Measurements from ENCODE around the gene GNAS-AS1.
A peak's percentile ranks its signal among the peaks of the same experiment; 100 is the strongest.

GRCh38 chr20:58893355-58894120, 42.8 kb upstream of the GNAS-AS1 start:
- no peak for TF ChIP-seq POLR2A (IDR thresholded peaks at IDR 0.05)
- TF ChIP-seq, protein P1, sequence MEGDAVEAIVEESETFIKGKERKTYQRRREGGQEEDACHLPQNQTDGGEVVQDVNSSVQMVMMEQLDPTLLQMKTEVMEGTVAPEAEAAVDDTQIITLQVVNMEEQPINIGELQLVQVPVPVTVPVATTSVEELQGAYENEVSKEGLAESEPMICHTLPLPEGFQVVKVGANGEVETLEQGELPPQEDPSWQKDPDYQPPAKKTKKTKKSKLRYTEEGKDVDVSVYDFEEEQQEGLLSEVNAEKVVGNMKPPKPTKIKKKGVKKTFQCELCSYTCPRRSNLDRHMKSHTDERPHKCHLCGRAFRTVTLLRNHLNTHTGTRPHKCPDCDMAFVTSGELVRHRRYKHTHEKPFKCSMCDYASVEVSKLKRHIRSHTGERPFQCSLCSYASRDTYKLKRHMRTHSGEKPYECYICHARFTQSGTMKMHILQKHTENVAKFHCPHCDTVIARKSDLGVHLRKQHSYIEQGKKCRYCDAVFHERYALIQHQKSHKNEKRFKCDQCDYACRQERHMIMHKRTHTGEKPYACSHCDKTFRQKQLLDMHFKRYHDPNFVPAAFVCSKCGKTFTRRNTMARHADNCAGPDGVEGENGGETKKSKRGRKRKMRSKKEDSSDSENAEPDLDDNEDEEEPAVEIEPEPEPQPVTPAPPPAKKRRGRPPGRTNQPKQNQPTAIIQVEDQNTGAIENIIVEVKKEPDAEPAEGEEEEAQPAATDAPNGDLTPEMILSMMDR (IDR thresholded peaks at IDR 0.05): peak in 1 of 6 experiments; percentile 2

Data from adrenal gland (tissue), 5 donors.